GM20431 (cell line): ENCODE results near the gene CTDSPL.

ENCODE experiments used
- in situ Hi-C: fragments of 300-500 bp; cut with MseI, MboI; formaldehyde crosslinking; loops from one replicate; pipeline ENCODE4 v1.15.0; 2020; ENCODE audit warnings: low sequenced_read_pairs; ENCODE audit not compliant: unreplicated experiment

The CTDSPL gene

GRCh38 chr3:37935756-37936666, 74.3 kb downstream of the CTDSPL start:
- in situ Hi-C loops: no loop called here

- in situ Hi-C loops: no loop called here
These were observed 75.5 kb downstream of the CTDSPL start for GRCh38 chr3:37937156-37937555.

GRCh38 chr3:37938011-37938410, 76.3 kb downstream of the CTDSPL start:
- in situ Hi-C loops: no loop called here

- in situ Hi-C loops: no loop called here
These were observed 78.7 kb downstream of the CTDSPL start for GRCh38 chr3:37940242-37940908.

- in situ Hi-C loops: no loop called here
These were observed 80.2 kb downstream of the CTDSPL start for GRCh38 chr3:37941608-37942508.

- in situ Hi-C loops: no loop called here
These were observed 81.0 kb downstream of the CTDSPL start for GRCh38 chr3:37942646-37943045.

- in situ Hi-C loops: no loop called here
These were observed 81.4 kb downstream of the CTDSPL start for GRCh38 chr3:37943126-37943525.

- in situ Hi-C loops: no loop called here
These were observed 82.1 kb downstream of the CTDSPL start for GRCh38 chr3:37943631-37944314.

- in situ Hi-C loops: no loop called here
These were observed 82.7 kb downstream of the CTDSPL start for GRCh38 chr3:37944391-37944842.

GRCh38 chr3:37945156-37945806, 83.6 kb downstream of the CTDSPL start:
- in situ Hi-C loops: no loop called here

- in situ Hi-C loops: no loop called here
These were observed 84.3 kb downstream of the CTDSPL start for GRCh38 chr3:37945807-37946530.

GRCh38 chr3:37946531-37946889, 84.8 kb downstream of the CTDSPL start:
- in situ Hi-C loops: no loop called here

GRCh38 chr3:37949866-37950265, 88.2 kb downstream of the CTDSPL start:
- in situ Hi-C loops: no loop called here

- in situ Hi-C loops: no loop called here
These were observed 90.9 kb downstream of the CTDSPL start for GRCh38 chr3:37952564-37952963.

GRCh38 chr3:37953226-37953625, 91.5 kb downstream of the CTDSPL start:
- in situ Hi-C loops: no loop called here

- in situ Hi-C loops: no loop called here
These were observed 92.2 kb downstream of the CTDSPL start for GRCh38 chr3:37953707-37954394.

GRCh38 chr3:37954881-37955280, 93.2 kb downstream of the CTDSPL start:
- in situ Hi-C loops: no loop called here
